ENCODE results near the gene APH1B.

DNA sequence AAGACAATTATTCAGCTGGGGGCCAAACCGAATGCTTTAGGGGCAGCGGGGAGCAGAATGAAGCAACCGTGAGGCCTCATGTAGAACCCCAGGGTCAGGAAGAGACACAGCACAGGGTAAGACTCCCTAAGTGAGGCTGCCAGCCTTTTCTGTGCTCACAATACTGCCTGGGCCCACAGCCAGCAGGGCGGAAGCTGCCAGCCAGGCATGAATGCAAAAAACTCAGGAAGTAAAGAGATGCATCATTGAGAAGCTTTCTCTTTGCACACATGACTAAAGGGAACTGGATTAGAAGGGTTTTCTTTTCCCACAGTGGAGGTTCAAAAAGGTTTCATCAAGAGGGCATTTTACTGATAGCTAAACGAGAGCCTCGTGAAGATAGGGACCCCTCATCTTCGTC, 71.0 kb downstream of the APH1B start:
- no peak for TF ChIP-seq POLR2A (IDR thresholded peaks at IDR 0.05; ENCODE audit: low read depth, low read length)
- no peak for TF ChIP-seq POLR2AphosphoS5 (IDR thresholded peaks at IDR 0.05; ENCODE audit: low read depth, low read length)
- TF ChIP-seq SPI1 (IDR thresholded peaks at IDR 0.05; ENCODE audit: low read depth, low read length), result no peak
- no peak for TF ChIP-seq TAF1 (IDR thresholded peaks at IDR 0.05; ENCODE audit: low read depth, low read length)
- TF ChIP-seq POU2F2 (IDR thresholded peaks at IDR 0.05; ENCODE audit: low read depth, low read length), result no peak

Measured in GM12891 (cell line).